Smooth muscle cell (in vitro differentiated cells): ENCODE measurements around the gene KANK4. TPM values are rescaled to one million over a fixed set of nuclear protein-coding genes. Genes with fewer than 3 reads are reported as not detected.
A peak's percentile ranks its signal among the peaks of the same experiment; 100 is the strongest.

Experiments used
- DNase-seq: peaks from one replicate; lab custom pipeline; 2025; ENCODE audit not compliant: unreplicated experiment; lab: John Stamatoyannopoulos, UW
- H2AFZ ChIP-seq: fragments of 200-600 bp; sonication (generic); 2 replicates; pipeline ENCODE4 v1.6.0; 2016; ENCODE audit warnings: antibody characterized with exemption, low read depth, mild to moderate bottlenecking
- H3F3A ChIP-seq: fragments of 200-600 bp; sonication (generic); 2 replicates; pipeline ENCODE4 v1.6.0; 2017; ENCODE audit warnings: antibody characterized with exemption, low read depth
- H3K27ac ChIP-seq: fragments of 200-600 bp; sonication (generic); 2 replicates; pipeline ENCODE4 v1.5.1; 2016; ENCODE audit warnings: low read depth, mild to moderate bottlenecking
- H3K27me3 ChIP-seq: fragments of 200-600 bp; sonication (generic); 2 replicates; pipeline ENCODE4 v1.6.1; 2016; ENCODE audit warnings: low read depth, mild to moderate bottlenecking
- H3K36me3 ChIP-seq: fragments of 200-600 bp; sonication (generic); 2 replicates; pipeline ENCODE4 v1.5.1; 2016; ENCODE audit warnings: low read depth
- H3K4me1 ChIP-seq: fragments of 200-600 bp; sonication (generic); 2 replicates; pipeline ENCODE4 v1.5.1; 2016; ENCODE audit warnings: low read depth
- H3K4me2 ChIP-seq: fragments of 200-600 bp; sonication (generic); 2 replicates; pipeline ENCODE4 v1.6.0; 2016; ENCODE audit warnings: mild to moderate bottlenecking
- H3K4me3 ChIP-seq: fragments of 200-600 bp; sonication (generic); 2 replicates; pipeline ENCODE4 v1.5.1; 2016; ENCODE audit warnings: mild to moderate bottlenecking
- H3K79me2 ChIP-seq: fragments of 200-600 bp; sonication (generic); 2 replicates; pipeline ENCODE4 v1.6.0; 2016; ENCODE audit warnings: low read depth, mild to moderate bottlenecking
- H3K9ac ChIP-seq: fragments of 200-600 bp; sonication (generic); 2 replicates; pipeline ENCODE4 v1.6.0; 2016; ENCODE audit warnings: low read depth
- H3K9me3 ChIP-seq: fragments of 200-600 bp; sonication (generic); replicated peaks from 2 replicates; pipeline ENCODE4 v1.5.1; 2016; ENCODE audit warnings: low read depth
- H4K20me1 ChIP-seq: fragments of 200-600 bp; sonication (generic); 2 replicates; pipeline ENCODE4 v1.6.0; 2016; ENCODE audit warnings: low read depth
- WGBS: methylation state at CpG from one replicate; pipeline ENCODE4 v1.1.7; 2016; ENCODE audit warnings: low lambda C conversion rate; 5-methylcytosine and 5-hydroxymethylcytosine counted together
- polyA plus RNA-seq: library from polyadenylated mRNA; unstranded; fragments of >200 nt; fragmentation: Nextera tagmentation; extraction: Ambion mirVana; gene quantifications from 2 replicates; pipeline ENCODE4 v1.2.1, GENCODE V29; 2016
- total RNA-seq: library from RNA; depleted of rRNA; stranded (reverse); fragments of >200 nt; gene quantifications from 2 replicates; pipeline ENCODE4 v1.2.3, GENCODE V29; 2014
- TF ChIP-seq, protein P1 (sequence below): fragments of 200-600 bp; sonication (generic); IDR thresholded peaks from 2 replicates; pipeline ENCODE4 v1.5.1; 2017; ENCODE audit warnings: borderline replicate concordance, mild to moderate bottlenecking, antibody characterized with exemption; ENCODE audit not compliant: insufficient read depth, poor library complexity, severe bottlenecking

The KANK4 gene
- total and polyA plus RNA-seq, 2 experiments from 2014 or later, result 69.2 to 77.8 TPM

DNA sequence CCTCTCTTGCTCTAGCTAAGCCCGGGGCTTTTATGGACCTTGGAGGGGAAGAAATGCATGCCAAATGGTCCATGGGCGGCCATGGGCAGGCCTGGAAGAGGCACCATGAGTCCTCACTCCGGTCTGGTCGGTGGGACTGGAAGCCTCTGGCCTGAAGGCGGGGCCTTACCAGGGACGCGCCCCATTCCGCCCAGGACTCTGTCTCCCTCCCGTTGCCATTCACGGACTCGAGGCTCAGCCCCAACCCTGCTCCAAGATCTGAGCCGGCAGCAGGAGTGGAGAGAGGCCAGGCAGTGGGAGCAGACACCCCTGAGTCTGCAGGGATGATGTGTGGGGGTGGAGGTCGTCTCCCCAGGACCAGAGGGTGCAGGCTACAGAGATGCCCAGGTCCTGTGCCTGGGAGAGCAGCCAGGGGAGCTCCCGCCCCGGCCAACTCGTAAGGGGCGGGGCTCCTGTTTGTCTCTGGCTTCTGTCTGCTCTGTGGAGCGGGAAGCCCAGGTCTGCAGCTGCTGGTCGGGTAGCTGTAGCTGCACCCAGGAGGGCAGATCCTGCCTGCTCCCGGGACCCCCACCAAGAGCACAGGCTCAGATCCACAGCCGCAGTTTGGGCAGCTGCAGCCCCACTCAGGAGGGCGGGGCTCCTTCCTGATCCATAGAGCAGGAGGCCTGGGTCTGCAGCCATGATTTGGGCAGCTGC, 8.3 kb upstream of the KANK4 start:
- Histone ChIP-seq H4K20me1 (no peaks in the 10 kb centered on the region), H3K4me2 (no peak overlapping the region), H3K36me3 (no peaks in the 10 kb centered on the region), H2AFZ (no peak overlapping the region), H3K27me3 (no peaks in the 10 kb centered on the region), H3K27ac (no peak overlapping the region), H3K79me2 (no peaks in the 10 kb centered on the region), H3K9me3 (no peaks in the 10 kb centered on the region), H3K9ac (no peak overlapping the region), H3K4me3 (no peak overlapping the region), H3F3A (peaks cover 2% of the 10 kb centered on the region), H3K4me1 (no peaks in the 10 kb centered on the region)
- TF ChIP-seq, protein P1, sequence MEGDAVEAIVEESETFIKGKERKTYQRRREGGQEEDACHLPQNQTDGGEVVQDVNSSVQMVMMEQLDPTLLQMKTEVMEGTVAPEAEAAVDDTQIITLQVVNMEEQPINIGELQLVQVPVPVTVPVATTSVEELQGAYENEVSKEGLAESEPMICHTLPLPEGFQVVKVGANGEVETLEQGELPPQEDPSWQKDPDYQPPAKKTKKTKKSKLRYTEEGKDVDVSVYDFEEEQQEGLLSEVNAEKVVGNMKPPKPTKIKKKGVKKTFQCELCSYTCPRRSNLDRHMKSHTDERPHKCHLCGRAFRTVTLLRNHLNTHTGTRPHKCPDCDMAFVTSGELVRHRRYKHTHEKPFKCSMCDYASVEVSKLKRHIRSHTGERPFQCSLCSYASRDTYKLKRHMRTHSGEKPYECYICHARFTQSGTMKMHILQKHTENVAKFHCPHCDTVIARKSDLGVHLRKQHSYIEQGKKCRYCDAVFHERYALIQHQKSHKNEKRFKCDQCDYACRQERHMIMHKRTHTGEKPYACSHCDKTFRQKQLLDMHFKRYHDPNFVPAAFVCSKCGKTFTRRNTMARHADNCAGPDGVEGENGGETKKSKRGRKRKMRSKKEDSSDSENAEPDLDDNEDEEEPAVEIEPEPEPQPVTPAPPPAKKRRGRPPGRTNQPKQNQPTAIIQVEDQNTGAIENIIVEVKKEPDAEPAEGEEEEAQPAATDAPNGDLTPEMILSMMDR, result no peak
- 58% methylated on average over 22 of the region's 22 CpGs for WGBS
- no peak for DNase-seq

DNA sequence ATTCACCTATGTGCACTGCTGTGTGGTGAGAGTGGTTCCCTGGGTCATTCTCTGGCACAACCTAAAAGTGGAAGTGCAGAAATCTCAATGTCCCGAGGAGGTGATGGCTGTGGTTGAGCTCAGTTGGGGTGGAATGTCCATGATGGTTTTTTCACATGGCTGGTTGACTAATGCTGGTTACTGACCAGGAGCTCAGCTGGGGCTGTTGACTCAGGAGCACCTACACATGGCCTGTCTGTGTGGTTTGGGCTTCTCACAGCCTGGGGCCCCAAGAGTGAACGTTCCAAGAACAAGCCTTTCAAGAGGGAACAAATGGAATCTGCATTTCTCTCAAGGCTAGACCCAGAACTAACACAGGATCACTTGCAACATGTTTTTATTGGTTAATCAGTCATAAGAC, 6.4 kb upstream of the KANK4 start:
- no peaks in the 10 kb centered on the region for H4K20me1 ChIP-seq
- H3K4me1 ChIP-seq, result peaks cover 5% of the 10 kb centered on the region
- H3K36me3 ChIP-seq, result no peaks in the 10 kb centered on the region
- no peaks in the 10 kb centered on the region for H3K27me3 ChIP-seq
- H3K79me2 ChIP-seq, result no peaks in the 10 kb centered on the region
- no peak overlapping the region for H3K4me3 ChIP-seq
- peak overlapping the region; percentile 98 for H3K27ac ChIP-seq
- H2AFZ ChIP-seq, result no peak overlapping the region
- H3F3A ChIP-seq, result peaks cover 16% of the 10 kb centered on the region
- H3K9me3 ChIP-seq, result no peaks in the 10 kb centered on the region
- H3K9ac ChIP-seq, result peak overlapping the region; percentile 76
- peak overlapping the region; percentile 64 for H3K4me2 ChIP-seq
- no peak for DNase-seq
- TF ChIP-seq, protein P1, result no peak
- 5% methylated on average over 2 of the region's 2 CpGs for WGBS

DNA sequence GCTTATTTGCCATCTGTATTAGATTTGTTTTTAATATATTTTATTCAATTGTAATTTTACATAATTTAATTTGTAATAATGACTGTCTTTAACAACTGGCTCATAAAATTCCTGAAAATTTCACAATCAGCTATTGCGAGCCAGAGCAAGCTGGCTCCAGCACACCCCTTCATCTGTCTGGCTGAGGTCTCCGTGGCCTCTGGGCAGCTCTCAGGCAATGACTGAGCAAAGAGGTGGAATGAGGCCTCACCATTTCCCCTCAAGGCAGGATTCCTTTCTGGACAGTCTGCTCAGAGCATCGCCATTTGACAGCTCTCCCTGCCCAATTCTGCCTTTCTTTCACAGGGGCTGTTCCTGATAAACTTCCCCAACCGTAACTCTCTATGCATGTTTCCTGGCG, 5.8 kb upstream of the KANK4 start:
- Histone ChIP-seq H3F3A (peaks cover 22% of the 10 kb centered on the region), H3K4me1 (peaks cover 5% of the 10 kb centered on the region), H3K4me2 (peak overlapping the region; percentile 64), H3K4me3 (no peak overlapping the region), H3K79me2 (no peaks in the 10 kb centered on the region), H3K27me3 (no peaks in the 10 kb centered on the region), H3K9ac (peak overlapping the region; percentile 76), H3K9me3 (no peaks in the 10 kb centered on the region), H4K20me1 (no peaks in the 10 kb centered on the region), H2AFZ (no peak overlapping the region), H3K27ac (peak overlapping the region; percentile 98), H3K36me3 (no peaks in the 10 kb centered on the region)
- no peak for DNase-seq
- TF ChIP-seq, protein P1, result no peak
- WGBS, result 12% methylated on average over 5 of the region's 5 CpGs

DNA sequence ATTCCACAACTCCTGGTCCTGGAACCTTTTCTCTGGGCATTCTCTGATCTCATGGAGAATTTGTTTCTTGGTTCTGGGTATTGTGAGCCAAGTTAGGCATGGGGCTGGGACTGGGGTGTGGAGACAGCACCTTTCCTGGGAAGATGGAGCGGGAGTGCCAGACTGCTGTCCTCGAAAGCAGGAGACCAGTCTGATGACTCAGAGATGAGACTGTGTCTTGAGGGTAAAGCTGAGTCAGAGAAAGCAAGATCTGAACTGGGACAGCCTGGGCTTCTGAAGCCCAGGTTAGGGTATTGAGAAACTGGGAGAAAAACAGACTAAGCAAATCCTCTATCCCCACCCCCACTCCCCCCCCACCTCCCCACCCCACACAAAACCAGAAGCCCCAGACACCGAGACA, 2.2 kb upstream of the KANK4 start:
- H4K20me1 ChIP-seq, result no peaks in the 10 kb centered on the region
- TF ChIP-seq, protein P1, result no peak
- peak overlapping the region; percentile 73 for H3K9ac ChIP-seq
- no peaks in the 10 kb centered on the region for H3K27me3 ChIP-seq
- peak overlapping the region; percentile 98 for H3K27ac ChIP-seq
- DNase-seq, result no peak
- peaks cover 30% of the 10 kb centered on the region for H3K79me2 ChIP-seq
- H2AFZ ChIP-seq, result no peak overlapping the region
- peak overlapping the region; percentile 72 for H3K4me2 ChIP-seq
- peaks cover 27% of the 10 kb centered on the region for H3F3A ChIP-seq
- peaks cover 5% of the 10 kb centered on the region for H3K4me1 ChIP-seq
- 2% methylated on average over 2 of the region's 3 CpGs for whole genome bisulfite sequencing
- no peaks in the 10 kb centered on the region for H3K36me3 ChIP-seq
- H3K4me3 ChIP-seq, result no peak overlapping the region
- H3K9me3 ChIP-seq, result no peaks in the 10 kb centered on the region
